Neutrophil (primary cell): ENCODE measurements around the gene IQCM.

Experiments used
- H3K27ac ChIP-seq: fragments of 200-600 bp; sonication (generic); 2 replicates; pipeline ENCODE4 v1.5.1; 2016; ENCODE audit warnings: mild to moderate bottlenecking, moderate library complexity
- H3K27me3 ChIP-seq: fragments of 200-600 bp; sonication (generic); 2 replicates; pipeline ENCODE4 v1.6.0; 2016; ENCODE audit warnings: mild to moderate bottlenecking
- H3K36me3 ChIP-seq: fragments of 200-600 bp; sonication (generic); 2 replicates; pipeline ENCODE4 v1.5.1; 2017
- H3K4me1 ChIP-seq, 2 experiments: fragments of 200-600 bp in 1 of 2; sonication (generic) in 1 of 2; 1 replicate in 1 of 2; 2 replicates in 1 of 2; pipeline versions ENCODE4 v1.5.1 to v1.6.1; 2013 to 2016; ENCODE audit warnings: low read depth in 1 of 2, low read length in 1 of 2, mild to moderate bottlenecking in 1 of 2, moderate library complexity in 1 of 2; ENCODE audit not compliant: control insufficient read depth in 1 of 2, insufficient read depth in 1 of 2
- H3K4me3 ChIP-seq, 2 experiments: fragments of 200-600 bp in 1 of 2; sonication (generic) in 1 of 2; 1 replicate in 1 of 2; 2 replicates in 1 of 2; pipeline ENCODE4 v1.5.1; 2013 to 2016; ENCODE audit warnings: low read depth in 1 of 2, low read length in 1 of 2, mild to moderate bottlenecking in 1 of 2, moderate library complexity in 1 of 2
- H3K9me3 ChIP-seq: fragments of 200-600 bp; sonication (generic); 2 replicates; pipeline ENCODE4 v1.5.1; 2016
- TF ChIP-seq, protein P1 (sequence below): fragments of 200-600 bp; sonication (generic); IDR thresholded peaks from 2 replicates; pipeline ENCODE4 v1.5.1; 2016; ENCODE audit warnings: antibody characterized with exemption

IQCM gene

DNA sequence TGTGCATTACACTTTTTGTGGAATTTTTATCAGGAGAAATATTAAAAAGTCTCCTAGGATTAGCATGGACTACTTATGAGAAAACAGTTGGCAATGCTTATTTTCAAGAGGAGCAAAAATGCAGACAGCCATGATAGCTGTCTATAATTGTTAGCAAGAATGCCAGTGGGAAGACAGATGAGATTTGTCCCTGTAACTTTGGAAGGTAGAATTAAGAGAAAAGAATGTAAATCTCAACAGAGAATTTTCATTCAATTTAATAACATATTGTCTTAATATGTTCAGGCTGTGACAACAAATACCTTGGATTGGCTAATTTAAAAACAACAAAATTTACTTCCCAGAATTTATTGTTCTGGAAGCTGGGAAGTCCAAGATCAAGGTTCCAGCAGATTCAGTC is 349.2 kb downstream of the IQCM start:
- Histone ChIP-seq H3K4me1 (no peaks in the 10 kb centered on the region), H3K36me3 (no peaks in the 10 kb centered on the region), H3K9me3 (peaks cover 5% of the 10 kb centered on the region), H3K27me3 (no peaks in the 10 kb centered on the region), H3K27ac (no peak overlapping the region), H3K4me3 (no peak overlapping the region)
- TF ChIP-seq, protein P1, sequence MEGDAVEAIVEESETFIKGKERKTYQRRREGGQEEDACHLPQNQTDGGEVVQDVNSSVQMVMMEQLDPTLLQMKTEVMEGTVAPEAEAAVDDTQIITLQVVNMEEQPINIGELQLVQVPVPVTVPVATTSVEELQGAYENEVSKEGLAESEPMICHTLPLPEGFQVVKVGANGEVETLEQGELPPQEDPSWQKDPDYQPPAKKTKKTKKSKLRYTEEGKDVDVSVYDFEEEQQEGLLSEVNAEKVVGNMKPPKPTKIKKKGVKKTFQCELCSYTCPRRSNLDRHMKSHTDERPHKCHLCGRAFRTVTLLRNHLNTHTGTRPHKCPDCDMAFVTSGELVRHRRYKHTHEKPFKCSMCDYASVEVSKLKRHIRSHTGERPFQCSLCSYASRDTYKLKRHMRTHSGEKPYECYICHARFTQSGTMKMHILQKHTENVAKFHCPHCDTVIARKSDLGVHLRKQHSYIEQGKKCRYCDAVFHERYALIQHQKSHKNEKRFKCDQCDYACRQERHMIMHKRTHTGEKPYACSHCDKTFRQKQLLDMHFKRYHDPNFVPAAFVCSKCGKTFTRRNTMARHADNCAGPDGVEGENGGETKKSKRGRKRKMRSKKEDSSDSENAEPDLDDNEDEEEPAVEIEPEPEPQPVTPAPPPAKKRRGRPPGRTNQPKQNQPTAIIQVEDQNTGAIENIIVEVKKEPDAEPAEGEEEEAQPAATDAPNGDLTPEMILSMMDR = no peak

DNA sequence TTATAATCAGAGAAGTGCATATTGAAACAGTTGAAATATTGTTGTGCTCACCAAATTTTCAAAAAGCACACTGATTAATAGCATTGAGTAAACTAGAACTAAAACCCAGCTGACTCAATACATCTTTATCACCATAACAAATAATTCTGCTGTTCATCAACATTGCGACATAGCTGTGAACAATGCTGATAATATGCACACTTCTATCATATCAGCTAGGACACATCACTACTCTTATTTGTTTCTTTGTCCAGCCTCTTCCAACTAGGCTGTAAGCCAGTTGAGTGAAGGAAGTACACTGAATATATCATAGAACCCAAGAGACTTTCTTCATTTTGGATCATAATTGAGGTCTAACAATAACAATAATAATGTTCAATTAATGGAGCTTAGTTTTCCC is 349.7 kb downstream of the IQCM start:
- TF ChIP-seq, protein P1 = no peak
- Histone ChIP-seq H3K36me3 (no peaks in the 10 kb centered on the region), H3K4me3 (no peak overlapping the region), H3K9me3 (peaks cover 5% of the 10 kb centered on the region), H3K27ac (no peak overlapping the region), H3K4me1 (no peaks in the 10 kb centered on the region), H3K27me3 (no peaks in the 10 kb centered on the region)

DNA sequence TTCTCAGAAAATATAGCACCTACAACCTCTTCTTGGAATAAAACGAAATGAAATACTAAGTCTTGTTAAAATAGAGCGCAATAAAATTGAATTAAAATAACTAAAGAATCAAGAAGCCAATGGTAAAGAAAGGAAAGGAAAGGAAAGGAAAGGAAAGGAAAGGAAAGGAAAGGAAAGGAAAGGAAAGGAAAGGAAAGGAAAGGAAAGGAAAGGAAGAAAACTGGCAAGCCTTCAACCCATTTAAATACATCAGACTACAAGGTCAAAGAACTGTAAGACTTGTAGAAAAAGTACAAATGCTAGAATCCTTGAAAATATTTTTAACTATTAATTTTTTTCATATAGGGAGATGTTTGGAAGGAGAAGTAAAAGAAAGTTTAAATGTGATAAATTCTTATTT is 372.1 kb downstream of the IQCM start:
- Histone ChIP-seq H3K36me3 (no peaks in the 10 kb centered on the region), H3K4me3 (no peak overlapping the region), H3K27ac (no peak overlapping the region), H3K27me3 (no peaks in the 10 kb centered on the region), H3K9me3 (no peaks in the 10 kb centered on the region), H3K4me1 (no peaks in the 10 kb centered on the region)
- TF ChIP-seq, protein P1 = no peak

DNA sequence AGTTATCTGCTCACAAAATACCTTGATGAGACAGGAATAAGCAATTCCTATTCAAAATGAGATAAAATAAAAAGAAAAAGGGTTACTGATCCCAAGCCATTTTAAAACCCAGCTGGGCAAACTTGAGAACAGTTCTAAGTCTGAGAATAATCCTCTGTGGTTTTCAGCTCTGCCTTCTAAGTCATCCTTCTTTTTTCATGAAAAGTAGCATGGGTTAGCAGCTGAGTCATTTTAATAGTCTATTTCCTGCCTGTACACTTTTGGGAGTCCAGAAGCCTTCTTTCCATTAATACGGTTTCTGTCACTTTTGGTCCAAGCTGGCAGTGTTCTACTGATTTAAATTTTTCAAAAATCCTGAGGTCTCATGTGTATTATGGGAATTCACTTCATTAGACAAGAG is 374.3 kb downstream of the IQCM start:
- no peaks in the 10 kb centered on the region for H3K4me1 ChIP-seq
- TF ChIP-seq, protein P1 = no peak
- H3K27me3 ChIP-seq = no peaks in the 10 kb centered on the region
- H3K27ac ChIP-seq = no peak overlapping the region
- H3K36me3 ChIP-seq = no peaks in the 10 kb centered on the region
- no peak overlapping the region for H3K4me3 ChIP-seq
- no peaks in the 10 kb centered on the region for H3K9me3 ChIP-seq

- H3K4me3 ChIP-seq = no peak overlapping the region
- H3K36me3 ChIP-seq = no peaks in the 10 kb centered on the region
- TF ChIP-seq, protein P1 = no peak
- no peaks in the 10 kb centered on the region for H3K4me1 ChIP-seq
- no peaks in the 10 kb centered on the region for H3K9me3 ChIP-seq
- no peaks in the 10 kb centered on the region for H3K27me3 ChIP-seq
- no peak overlapping the region for H3K27ac ChIP-seq
Measured at GRCh38 chr4:149426461-149426860, 389.2 kb downstream of the IQCM start.

DNA sequence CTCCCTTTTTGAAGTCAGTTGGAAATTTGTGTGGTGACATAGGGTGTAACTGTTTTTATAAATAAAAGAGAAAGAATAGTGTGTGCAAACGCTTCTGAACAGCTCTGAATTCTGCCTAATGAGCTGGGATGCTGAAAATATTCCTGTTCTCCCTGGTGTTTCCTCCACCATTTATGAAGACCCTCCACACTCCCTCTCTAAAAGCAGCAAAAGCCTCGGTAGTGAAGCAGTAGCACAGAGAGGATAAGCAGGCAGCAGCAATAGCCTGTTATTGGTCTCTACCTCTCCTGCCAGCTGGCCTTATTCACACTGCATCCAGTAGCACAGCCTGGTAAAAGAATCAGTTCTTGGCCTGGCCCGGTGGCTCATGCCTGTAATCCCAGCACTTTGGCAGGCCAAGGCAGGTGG is 406.1 kb downstream of the IQCM start:
- no peaks in the 10 kb centered on the region for H3K9me3 ChIP-seq

More for the DNA sequence above, 406.1 kb downstream of the IQCM start:
- Histone ChIP-seq H3K27ac (no peak overlapping the region), H3K4me1 (no peaks in the 10 kb centered on the region), H3K4me3 (no peak overlapping the region), H3K36me3 (no peaks in the 10 kb centered on the region), H3K27me3 (no peaks in the 10 kb centered on the region)
- TF ChIP-seq, protein P1 = no peak
